ENCODE results near the gene EVPL. TPM values are rescaled to one million over a fixed set of nuclear protein-coding genes. Genes with fewer than 3 reads are reported as not detected.

The EVPL gene
- total RNA-seq, 1 experiment from 2014 or later = 58.0 TPM

- Histone ChIP-seq H3K36me3 (ENCODE audit: control insufficient read depth in 1 of 2, insufficient read depth in 2 of 2, low read length in 2 of 2) (peaks cover 58 to 70% of the 10 kb centered on the region in 2 experiments), H3K9me2 (ENCODE audit: insufficient read depth) (no peaks in the 10 kb centered on the region), H3K27ac (ENCODE audit: low read depth, low read length) (no peak overlapping the region), H3K27me3 (ENCODE audit: insufficient read depth, low read length) (no peaks in the 10 kb centered on the region), H3K4me2 (ENCODE audit: low read length) (no peak overlapping the region), H3K79me2 (ENCODE audit: insufficient read depth, low read length) (peaks cover 38% of the 10 kb centered on the region), H3K4me1 (ENCODE audit: control insufficient read depth in 1 of 2, insufficient read depth in 2 of 2, low read length in 2 of 2) (peaks cover 36 to 37% of the 10 kb centered on the region in 2 experiments), H3K9ac (ENCODE audit: low read length) (no peak overlapping the region), H2AFZ (ENCODE audit: low read depth, low read length, poor library complexity, severe bottlenecking) (no peak overlapping the region), H4K20me1 (ENCODE audit: insufficient read depth) (no peaks in the 10 kb centered on the region), H3K9me3 (ENCODE audit: control insufficient read depth in 1 of 2, insufficient read depth in 1 of 2, low read depth in 1 of 2, low read length in 2 of 2) (no peaks in the 10 kb centered on the region), H3K4me3 (replicated peaks in 1 of 2; ENCODE audit: low read depth in 1 of 2, low read length in 2 of 2) (no peak overlapping the region)
- DNase-seq (ENCODE audit: low read depth, low spot score) = no peak
- intact Hi-C loops (cut with micrococcal nuclease) = no loop called here
- BruUV-seq (replicated peaks) = no TSS peak
- no peak for TF ChIP-seq ZNF274 (IDR thresholded peaks at IDR 0.05; ENCODE audit: low read depth, low read length)
- no peak for TF ChIP-seq ATF3 (IDR thresholded peaks at IDR 0.05)
- no peak for TF ChIP-seq SRF (IDR thresholded peaks at IDR 0.05; ENCODE audit: low read depth)
- TF ChIP-seq, protein P1, sequence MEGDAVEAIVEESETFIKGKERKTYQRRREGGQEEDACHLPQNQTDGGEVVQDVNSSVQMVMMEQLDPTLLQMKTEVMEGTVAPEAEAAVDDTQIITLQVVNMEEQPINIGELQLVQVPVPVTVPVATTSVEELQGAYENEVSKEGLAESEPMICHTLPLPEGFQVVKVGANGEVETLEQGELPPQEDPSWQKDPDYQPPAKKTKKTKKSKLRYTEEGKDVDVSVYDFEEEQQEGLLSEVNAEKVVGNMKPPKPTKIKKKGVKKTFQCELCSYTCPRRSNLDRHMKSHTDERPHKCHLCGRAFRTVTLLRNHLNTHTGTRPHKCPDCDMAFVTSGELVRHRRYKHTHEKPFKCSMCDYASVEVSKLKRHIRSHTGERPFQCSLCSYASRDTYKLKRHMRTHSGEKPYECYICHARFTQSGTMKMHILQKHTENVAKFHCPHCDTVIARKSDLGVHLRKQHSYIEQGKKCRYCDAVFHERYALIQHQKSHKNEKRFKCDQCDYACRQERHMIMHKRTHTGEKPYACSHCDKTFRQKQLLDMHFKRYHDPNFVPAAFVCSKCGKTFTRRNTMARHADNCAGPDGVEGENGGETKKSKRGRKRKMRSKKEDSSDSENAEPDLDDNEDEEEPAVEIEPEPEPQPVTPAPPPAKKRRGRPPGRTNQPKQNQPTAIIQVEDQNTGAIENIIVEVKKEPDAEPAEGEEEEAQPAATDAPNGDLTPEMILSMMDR (IDR thresholded peaks at IDR 0.05 in 2 of 3, conservative IDR thresholded peaks at IDR 0.05 in 1 of 3; ENCODE audit: borderline replicate concordance in 1 of 3, insufficient read depth in 1 of 3, low read depth in 2 of 3, low read length in 2 of 3) = no peak
- TF ChIP-seq RAD21 (IDR thresholded peaks at IDR 0.05; ENCODE audit: low read depth) = no peak
- TF ChIP-seq ZBTB33 (IDR thresholded peaks at IDR 0.05; ENCODE audit: extremely low read depth, insufficient replicate concordance, low read length) = no peak
- TF ChIP-seq SP1 (IDR thresholded peaks at IDR 0.05; ENCODE audit: low read depth) = no peak
- no peak for TF ChIP-seq SIN3A (IDR thresholded peaks at IDR 0.05; ENCODE audit: low read depth)
- TF ChIP-seq FOSL1 (IDR thresholded peaks at IDR 0.05; ENCODE audit: low read depth) = no peak
- no peak for TF ChIP-seq ZFX (IDR thresholded peaks at IDR 0.05)
- no peak for TF ChIP-seq YY1 (IDR thresholded peaks at IDR 0.05; ENCODE audit: extremely low read depth, insufficient replicate concordance, low read depth, low read length)
- no peak for TF ChIP-seq ELF1 (IDR thresholded peaks at IDR 0.05; ENCODE audit: borderline replicate concordance, low read depth)
- TF ChIP-seq CBX3 (IDR thresholded peaks at IDR 0.05; ENCODE audit: low read depth) = no peak
- TF ChIP-seq EZH2phosphoT487 (IDR thresholded peaks at IDR 0.05; ENCODE audit: borderline replicate concordance) = no peak
- ATAC-seq = no peak
- POLR2A ChIA-PET = no interaction called here
- CTCF ChIA-PET = no interaction called here
- RAD21 ChIA-PET (ENCODE audit: low non-redundant PET in 1 of 2, low total read pairs in 2 of 2, uncharacterized antibody in 2 of 2, unreplicated experiment in 2 of 2) = no interaction called here
These were observed 22.9 kb upstream of the EVPL start for GRCh38 chr17:76049836-76050537.
